Stomach (tissue), 4 donors: Measurements from ENCODE around the gene EWSR1.

Experiments
- POLR2AphosphoS5 ChIP-seq, 3 donors: sonication (generic); formaldehyde crosslinking; IDR thresholded peaks; one replicate each; pipeline ENCODE4 v1.6.1; 2016; ENCODE audit warnings: antibody characterized with exemption in 3 of 3
- TF ChIP-seq, protein P1 (sequence below), 7 experiments: fragments of 450-650 bp in 4 of 7; fragments of 200-600 bp in 3 of 7; sonication (generic) in 3 of 7; IDR thresholded peaks; one replicate each; pipeline ENCODE4 v1.5.1; 2016 to 2019; ENCODE audit warnings: antibody characterized with exemption in 7 of 7, control low read depth in 2 of 7, mild to moderate bottlenecking in 1 of 7

DNA sequence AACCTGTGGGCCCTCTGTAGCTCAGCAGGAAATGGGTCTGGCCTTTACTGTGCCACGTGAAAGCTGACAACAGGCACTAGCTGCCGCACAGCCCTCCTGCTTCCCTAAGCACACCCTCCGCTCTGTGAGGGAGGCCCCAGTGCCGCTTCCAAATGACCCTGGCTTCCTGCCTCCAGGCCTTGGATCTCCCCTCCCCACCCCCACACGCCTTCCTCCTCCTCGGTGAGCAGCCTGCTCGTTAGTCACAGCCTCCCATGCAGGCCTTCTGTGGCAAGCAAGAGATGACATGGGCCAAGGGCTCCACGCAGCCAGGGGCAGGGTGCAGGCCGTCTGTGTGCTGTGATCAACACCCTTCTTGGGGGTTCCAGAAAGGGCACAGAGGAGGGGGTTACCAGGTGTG lies 62.7 kb downstream of the EWSR1 start:
- TF ChIP-seq, protein P1, sequence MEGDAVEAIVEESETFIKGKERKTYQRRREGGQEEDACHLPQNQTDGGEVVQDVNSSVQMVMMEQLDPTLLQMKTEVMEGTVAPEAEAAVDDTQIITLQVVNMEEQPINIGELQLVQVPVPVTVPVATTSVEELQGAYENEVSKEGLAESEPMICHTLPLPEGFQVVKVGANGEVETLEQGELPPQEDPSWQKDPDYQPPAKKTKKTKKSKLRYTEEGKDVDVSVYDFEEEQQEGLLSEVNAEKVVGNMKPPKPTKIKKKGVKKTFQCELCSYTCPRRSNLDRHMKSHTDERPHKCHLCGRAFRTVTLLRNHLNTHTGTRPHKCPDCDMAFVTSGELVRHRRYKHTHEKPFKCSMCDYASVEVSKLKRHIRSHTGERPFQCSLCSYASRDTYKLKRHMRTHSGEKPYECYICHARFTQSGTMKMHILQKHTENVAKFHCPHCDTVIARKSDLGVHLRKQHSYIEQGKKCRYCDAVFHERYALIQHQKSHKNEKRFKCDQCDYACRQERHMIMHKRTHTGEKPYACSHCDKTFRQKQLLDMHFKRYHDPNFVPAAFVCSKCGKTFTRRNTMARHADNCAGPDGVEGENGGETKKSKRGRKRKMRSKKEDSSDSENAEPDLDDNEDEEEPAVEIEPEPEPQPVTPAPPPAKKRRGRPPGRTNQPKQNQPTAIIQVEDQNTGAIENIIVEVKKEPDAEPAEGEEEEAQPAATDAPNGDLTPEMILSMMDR (IDR thresholded peaks at IDR 0.05), result no peak
- no peak for TF ChIP-seq POLR2AphosphoS5 (IDR thresholded peaks at IDR 0.05)
